Endothelial cell of umbilical vein (primary cell): ENCODE data around the gene HDAC4. TPM values are rescaled to one million over a fixed set of nuclear protein-coding genes. Genes with fewer than 3 reads are reported as not detected.

Source experiments
- BruUV-seq: library from RNA; stranded (reverse); fragments of 400-500 nt; replicated peaks from 2 replicates; lab custom pipeline; 2021; lab: Mats Ljungman, UMichigan
- CTCF ChIA-PET: fragments of 300-600, 350-600 bp; sonication (Branson Sonifier 250); formaldehyde crosslinking; loops from one replicate; lab custom pipeline; 2021; ENCODE audit warnings: antibody characterized with exemption, inconsistent platforms; lab: Charles Lee
- POLR2A ChIA-PET: fragments of 300-600, 350-600 bp; sonication (Branson Sonifier 250); formaldehyde crosslinking; loops from one replicate; lab custom pipeline; 2021; ENCODE audit warnings: antibody characterized with exemption, inconsistent platforms; lab: Charles Lee
- DNase-seq: peaks from one replicate; pipeline ENCODE4 v3.0.0-alpha.2; 2011; ENCODE audit warnings: low read depth, low spot score
- FAIRE-seq: peaks from 2 replicates; lab custom pipeline; 2011; peaks lifted over from hg19 to GRCh38; lab: Jason Lieb, UNC
- H2AFZ ChIP-seq: 2 replicates; pipeline ENCODE4 v1.6.0; 2012; ENCODE audit warnings: low read depth, low read length, control low read depth, inconsistent platforms
- H3K27ac ChIP-seq: 2 replicates; pipeline ENCODE4 v1.5.1; 2011; ENCODE audit warnings: low read depth, mild to moderate bottlenecking, control low read depth, low read length, moderate library complexity; ENCODE audit not compliant: insufficient read depth
- H3K27me3 ChIP-seq, 2 experiments: 2 replicates each; pipeline versions ENCODE4 v1.6.0 to v1.6.1; 2011; ENCODE audit warnings: low read length in 2 of 2, mixed read lengths in 1 of 2; ENCODE audit not compliant: control insufficient read depth in 2 of 2, insufficient read depth in 2 of 2
- H3K36me3 ChIP-seq, 2 experiments: 2 replicates in 1 of 2; 3 replicates in 1 of 2; pipeline ENCODE4 v1.5.1; 2011; ENCODE audit warnings: low read length in 2 of 2, mild to moderate bottlenecking in 1 of 2, moderate library complexity in 1 of 2; ENCODE audit not compliant: control insufficient read depth in 2 of 2, insufficient read depth in 2 of 2; ENCODE audit errors: extremely low read depth in 1 of 2
- H3K4me1 ChIP-seq: 3 replicates; pipeline ENCODE4 v1.5.1; 2011; ENCODE audit warnings: mild to moderate bottlenecking, low read length; ENCODE audit not compliant: control insufficient read depth, insufficient read depth; ENCODE audit errors: extremely low read depth
- H3K4me2 ChIP-seq: 2 replicates; pipeline ENCODE4 v1.6.1; 2011; ENCODE audit warnings: low read length, control low read depth, mixed read lengths; ENCODE audit not compliant: insufficient read depth
- H3K4me3 ChIP-seq, 3 experiments: fragments of 200-600 bp in 1 of 3; sonication (generic), shearing (Covaris generic) in 1 of 3; replicated peaks in 1 of 3; 2 replicates each; pipeline ENCODE4 v1.5.1; 2011 to 2016; ENCODE audit warnings: control low read depth in 3 of 3, low read length in 3 of 3, mild to moderate bottlenecking in 2 of 3, inconsistent platforms in 1 of 3, low read depth in 1 of 3, moderate library complexity in 1 of 3; ENCODE audit not compliant: insufficient read depth in 1 of 3
- H3K79me2 ChIP-seq: 2 replicates; pipeline ENCODE4 v1.6.0; 2012; ENCODE audit warnings: low read length, inconsistent platforms; ENCODE audit not compliant: control insufficient read depth, insufficient read depth
- H3K9ac ChIP-seq: replicated peaks from 2 replicates; pipeline ENCODE3; 2011; ENCODE audit warnings: low read length, control low read depth; ENCODE audit not compliant: insufficient read depth; ENCODE audit errors: extremely low read depth
- H3K9me1 ChIP-seq: replicated peaks from 3 replicates; pipeline ENCODE4 v1.6.0; 2011; ENCODE audit warnings: mild to moderate bottlenecking, low read length; ENCODE audit not compliant: control insufficient read depth, insufficient read depth; ENCODE audit errors: extremely low read depth
- H3K9me3 ChIP-seq: replicated peaks from 2 replicates; pipeline ENCODE4 v1.5.1; 2012; ENCODE audit warnings: low read length, inconsistent platforms; ENCODE audit not compliant: control insufficient read depth, insufficient read depth
- H4K20me1 ChIP-seq: replicated peaks from 2 replicates; pipeline ENCODE3; 2011; ENCODE audit warnings: mild to moderate bottlenecking, low read length; ENCODE audit not compliant: control insufficient read depth, insufficient read depth; ENCODE audit errors: extremely low read depth
- CTCF ChIP-seq, 2 donors: IDR thresholded peaks; 1 replicate in 1 of 2; 2 replicates in 1 of 2; pipeline ENCODE4 v1.5.1; 2011; ENCODE audit warnings: low read length in 2 of 2, mild to moderate bottlenecking in 2 of 2, moderate library complexity in 2 of 2, control low read depth in 1 of 2, inconsistent platforms in 1 of 2, low read depth in 1 of 2; ENCODE audit not compliant: insufficient read depth in 1 of 2; ENCODE audit errors: extremely low read depth in 1 of 2
- EZH2 ChIP-seq: IDR thresholded peaks from 2 replicates; pipeline ENCODE4 v1.6.1; 2012; ENCODE audit warnings: borderline replicate concordance, low read depth, mild to moderate bottlenecking, moderate library complexity, low read length, inconsistent platforms; ENCODE audit not compliant: severe bottlenecking
- FOS ChIP-seq: IDR thresholded peaks from 2 replicates; pipeline ENCODE4 v1.6.1; 2011; ENCODE audit warnings: mild to moderate bottlenecking, low read length, moderate library complexity, borderline replicate concordance; ENCODE audit not compliant: insufficient read depth
- GATA2 ChIP-seq: IDR thresholded peaks from 2 replicates; pipeline ENCODE4 v1.7.0; 2011; ENCODE audit warnings: low read depth, mild to moderate bottlenecking, moderate library complexity, mixed read lengths, low read length; ENCODE audit not compliant: insufficient read length, insufficient read depth
- JUN ChIP-seq: IDR thresholded peaks from 2 replicates; pipeline ENCODE4 v1.6.1; 2011; ENCODE audit warnings: borderline replicate concordance, low read depth; ENCODE audit not compliant: insufficient read length, insufficient read depth
- MAX ChIP-seq: IDR thresholded peaks from 2 replicates; pipeline ENCODE4 v1.6.1; 2011; ENCODE audit not compliant: insufficient read depth, insufficient read length
- MYC ChIP-seq: IDR thresholded peaks from one replicate; pipeline ENCODE4 v1.6.1; 2011; ENCODE audit warnings: mild to moderate bottlenecking, low read depth, low read length
- POLR2A ChIP-seq: IDR thresholded peaks from 2 replicates; pipeline ENCODE4 v1.6.1; 2012; ENCODE audit warnings: low read depth, mild to moderate bottlenecking, control low read depth, low read length
- POLR2AphosphoS5 ChIP-seq: IDR thresholded peaks from 2 replicates; pipeline ENCODE4 v1.6.1; 2012; ENCODE audit warnings: low read depth, mild to moderate bottlenecking, control low read depth, low read length, moderate library complexity; ENCODE audit not compliant: insufficient read depth
- dilution Hi-C: fragments of 300-500 bp; cut with MboI; formaldehyde crosslinking; loops from one replicate; pipeline ENCODE4 v1.15.0; 2019; ENCODE audit warnings: low sequenced_read_pairs; ENCODE audit not compliant: extremely low pct_ligation_motif_present
- intact Hi-C: fragments of 100-400 bp; cut with micrococcal nuclease; formaldehyde crosslinking; loops from one replicate; pipeline ENCODE4 v1.10.0; 2022
- polyA plus RNA-seq, 4 experiments: library from polyadenylated mRNA; depleted of rRNA in 3 of 4; stranded (reverse) in 3 of 4; unstranded in 1 of 4; fragments of >200 nt; gene quantifications; 2 replicates each; pipeline versions ENCODE4 v1.2.1 to v1.2.3, GENCODE V29; 2011 to 2012; ENCODE audit warnings: missing spikeins in 1 of 4
- total RNA-seq: library from RNA; stranded (reverse); gene quantifications from 2 replicates; pipeline ENCODE4 v1.2.3, GENCODE V29; 2021

Gene HDAC4
- total and polyA plus RNA-seq, 2 donors (not counting 3 experiments of a cell fraction or from before 2014, with no cell fraction given): 13.4 to 33.0 TPM

DNA sequence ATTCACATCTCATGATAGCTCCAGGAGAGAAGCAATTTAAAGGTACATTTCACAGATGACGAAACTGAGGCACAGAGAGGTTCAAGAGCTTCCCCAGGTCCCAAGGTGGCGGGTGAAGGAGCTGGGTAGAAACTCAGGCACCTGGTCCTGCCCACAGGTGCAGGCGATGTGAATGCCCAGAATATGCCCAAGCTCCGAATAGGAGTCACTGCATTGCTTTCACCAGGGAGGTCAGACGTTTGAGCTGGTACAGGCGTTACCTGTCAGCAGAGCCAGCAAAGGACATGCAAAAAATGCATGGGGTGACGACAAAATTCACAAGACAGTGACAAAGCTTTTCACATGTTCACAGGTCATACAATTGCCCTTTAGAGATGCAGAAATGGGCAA lies 247.9 kb downstream of the HDAC4 start:
- POLR2A ChIA-PET: no interaction called here
- FAIRE-seq: no peak
- no peak overlapping the region for H3K4me2 ChIP-seq
- BruUV-seq: no TSS peak
- H4K20me1 ChIP-seq: no peaks in the 10 kb centered on the region
- no peaks in the 10 kb centered on the region for H3K4me1 ChIP-seq
- H3K27ac ChIP-seq: no peak overlapping the region
- no peaks in the 10 kb centered on the region for H3K79me2 ChIP-seq
- H3K27me3 ChIP-seq: no peaks in the 10 kb centered on the region
- H3K9me1 ChIP-seq: no peaks in the 10 kb centered on the region
- no peak for TF ChIP-seq POLR2AphosphoS5
- TF ChIP-seq MYC: no peak
- TF ChIP-seq POLR2A: no peak
- TF ChIP-seq MAX: no peak
- TF ChIP-seq JUN: no peak
- no peak for TF ChIP-seq GATA2
- no peak for TF ChIP-seq CTCF (IDR thresholded peaks at IDR 0.05; ENCODE audit: extremely low read depth in 1 of 2, insufficient read depth in 1 of 2, low read depth in 1 of 2, low read length in 2 of 2)
- TF ChIP-seq FOS: no peak
- no peak for TF ChIP-seq EZH2
- DNase-seq: no peak
- intact Hi-C loops (no loop called here), dilution Hi-C loops (no loop called here)
- peaks cover 0 to 8% of the 10 kb centered on the region in 2 experiments for H3K36me3 ChIP-seq
- CTCF ChIA-PET: interaction anchor here (1.0 kb wide), 1 partner anchor 10 kb away, joined by 3 read pairs; no protein-coding TSS in a partner anchor
- no peak overlapping the region for H3K9ac ChIP-seq
- H3K9me3 ChIP-seq: no peaks in the 10 kb centered on the region
- no peak overlapping the region for H3K4me3 ChIP-seq
- H2AFZ ChIP-seq: no peak overlapping the region
